Mesendoderm (in vitro differentiated cells): ENCODE measurements around the gene FSIP1.

Source experiments
- DNase-seq: peaks from one replicate; pipeline ENCODE4 v3.0.0; 2013
- H2AK5ac ChIP-seq: 2 replicates; pipeline ENCODE4 v1.6.1; 2013; ENCODE audit warnings: low read length, inconsistent platforms
- H2BK120ac ChIP-seq: 2 replicates; pipeline ENCODE4 v1.6.1; 2013; ENCODE audit warnings: low read depth, mild to moderate bottlenecking, low read length, moderate library complexity, mixed read lengths
- H2BK15ac ChIP-seq: replicated peaks from 2 replicates; pipeline ENCODE4 v1.6.1; 2013; ENCODE audit warnings: low read depth, mild to moderate bottlenecking, moderate library complexity
- H2BK5ac ChIP-seq: 2 replicates; pipeline ENCODE4 v1.6.1; 2013; ENCODE audit warnings: low read length, inconsistent platforms
- H3K18ac ChIP-seq: 2 replicates; pipeline ENCODE4 v1.6.1; 2013; ENCODE audit warnings: mild to moderate bottlenecking, low read length, mixed read lengths
- H3K23ac ChIP-seq: one replicate; pipeline ENCODE4 v1.6.1; 2013; ENCODE audit warnings: low read length
- H3K27ac ChIP-seq: 2 replicates; pipeline ENCODE4 v1.5.1; 2013; ENCODE audit warnings: low read depth, mild to moderate bottlenecking, inconsistent platforms, low read length, moderate library complexity
- H3K27me3 ChIP-seq: 2 replicates; pipeline ENCODE4 v1.6.1; 2013; ENCODE audit warnings: low read length, control low read depth, mild to moderate bottlenecking, inconsistent platforms; ENCODE audit not compliant: insufficient read depth, poor library complexity
- H3K36me3 ChIP-seq: 2 replicates; pipeline ENCODE4 v1.6.1; 2013; ENCODE audit warnings: low read length, inconsistent platforms; ENCODE audit not compliant: control insufficient read depth, insufficient read depth
- H3K4ac ChIP-seq: one replicate; pipeline ENCODE4 v1.6.1; 2013; ENCODE audit warnings: low read depth, mild to moderate bottlenecking, low read length, moderate library complexity
- H3K4me1 ChIP-seq: 2 replicates; pipeline ENCODE4 v1.6.1; 2013; ENCODE audit warnings: low read depth, low read length, inconsistent platforms; ENCODE audit not compliant: control insufficient read depth
- H3K4me2 ChIP-seq: 2 replicates; pipeline ENCODE4 v1.6.1; 2013; ENCODE audit warnings: low read length
- H3K4me3 ChIP-seq: 2 replicates; pipeline ENCODE4 v1.5.1; 2013; ENCODE audit warnings: mild to moderate bottlenecking, low read length
- H3K56ac ChIP-seq: one replicate; pipeline ENCODE4 v1.6.1; 2013; ENCODE audit warnings: low read length
- H3K79me1 ChIP-seq: 2 replicates; pipeline ENCODE4 v1.6.1; 2013; ENCODE audit warnings: low read length, inconsistent platforms
- H3K79me2 ChIP-seq: 2 replicates; pipeline ENCODE4 v1.6.1; 2013; ENCODE audit warnings: mild to moderate bottlenecking, low read length; ENCODE audit not compliant: control insufficient read depth, insufficient read depth
- H3K9ac ChIP-seq: 2 replicates; pipeline ENCODE4 v1.6.1; 2013; ENCODE audit warnings: low read length, inconsistent platforms
- H4K5ac ChIP-seq: one replicate; pipeline ENCODE4 v1.6.1; 2013; ENCODE audit warnings: low read length
- H4K8ac ChIP-seq: one replicate; pipeline ENCODE4 v1.6.1; 2013; ENCODE audit warnings: low read depth, mild to moderate bottlenecking, control low read depth, low read length, moderate library complexity
- WGBS: extraction: QIAGEN DNeasy Blood & Tissue Kit; methylation state at CpG from one replicate; pipeline ENCODE4 v1.1.7; 2013; ENCODE audit warnings: low lambda C conversion rate, missing lambda C conversion rate; ENCODE audit not compliant: insufficient coverage; ENCODE audit errors: extremely low coverage; 5-methylcytosine and 5-hydroxymethylcytosine counted together

FSIP1 gene

GRCh38 chr15:39781967-39782302 is 706 bp downstream of the FSIP1 start:
- H2BK5ac ChIP-seq = no peak overlapping the region
- H3K56ac ChIP-seq = peak overlapping the region; percentile 37
- H3K4me3 ChIP-seq = no peak overlapping the region
- H4K8ac ChIP-seq = no peak overlapping the region
- H3K4me1 ChIP-seq = peaks cover 3% of the 10 kb centered on the region
- no peak for DNase-seq
- no peak overlapping the region for H4K5ac ChIP-seq
- peaks cover 1% of the 10 kb centered on the region for H3K79me2 ChIP-seq
- no peak overlapping the region for H3K18ac ChIP-seq
- H3K27ac ChIP-seq = no peak overlapping the region
- H3K4ac ChIP-seq = no peak overlapping the region
- peaks cover 6% of the 10 kb centered on the region for H3K79me1 ChIP-seq
- H2AK5ac ChIP-seq = no peak overlapping the region
- H3K4me2 ChIP-seq = peak overlapping the region; percentile 49
- WGBS = no CpG with 5 or more reads among the region's 2 CpGs
- peak overlapping the region; percentile 50 for H3K9ac ChIP-seq
- H2BK15ac ChIP-seq = no peak overlapping the region
- no peaks in the 10 kb centered on the region for H3K27me3 ChIP-seq
- H3K23ac ChIP-seq = no peak overlapping the region
- H3K36me3 ChIP-seq = no peaks in the 10 kb centered on the region
- H2BK120ac ChIP-seq = no peak overlapping the region

DNA sequence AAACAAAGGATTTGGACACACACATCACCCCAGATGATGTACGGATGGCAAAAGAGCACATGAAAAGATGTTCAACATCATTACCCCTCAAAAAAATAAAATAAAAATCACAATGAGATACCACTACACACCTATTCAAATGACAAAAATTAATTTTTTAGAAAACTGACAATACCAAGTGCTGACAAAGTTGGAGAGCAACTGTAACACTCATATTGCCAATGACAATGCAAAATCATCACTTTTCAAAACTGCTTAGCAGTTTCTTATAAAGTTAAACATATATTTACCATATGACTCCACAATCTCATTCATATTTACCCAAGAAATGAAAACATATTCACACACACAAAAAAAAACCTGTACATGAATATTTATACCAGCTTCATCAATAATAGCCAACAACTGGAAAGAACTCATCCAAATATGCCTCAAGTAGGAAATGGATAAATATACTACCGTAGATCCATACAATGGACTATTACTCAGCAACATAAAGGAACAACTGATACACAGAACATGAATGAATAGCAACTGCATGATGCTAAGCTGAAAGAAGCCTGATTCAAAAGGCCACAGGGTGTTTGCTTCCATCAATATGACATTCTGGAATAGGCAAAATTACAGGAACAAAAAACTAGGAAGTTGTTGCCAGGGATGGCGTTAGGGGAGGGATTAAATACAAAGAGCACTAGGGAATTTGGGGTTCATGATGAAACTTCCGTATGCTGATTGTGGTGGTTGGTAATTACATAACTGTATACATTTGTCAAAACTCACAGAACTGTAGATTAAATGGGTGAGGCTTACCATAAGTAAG is 1.3 kb downstream of the FSIP1 start:
- Histone ChIP-seq H3K36me3 (no peaks in the 10 kb centered on the region), H3K18ac (no peak overlapping the region), H3K27me3 (no peaks in the 10 kb centered on the region), H2BK15ac (no peak overlapping the region), H3K23ac (no peak overlapping the region), H2AK5ac (no peak overlapping the region), H3K79me1 (peaks cover 6% of the 10 kb centered on the region), H3K56ac (no peak overlapping the region), H3K4ac (no peak overlapping the region), H2BK5ac (no peak overlapping the region), H3K9ac (no peak overlapping the region), H4K8ac (no peak overlapping the region), H3K4me2 (no peak overlapping the region), H3K4me3 (no peak overlapping the region), H3K4me1 (peaks cover 3% of the 10 kb centered on the region), H3K27ac (no peak overlapping the region), H3K79me2 (peaks cover 1% of the 10 kb centered on the region), H4K5ac (no peak overlapping the region), H2BK120ac (no peak overlapping the region)
- no peak for DNase-seq
- WGBS = no CpG with 5 or more reads among the region's 4 CpGs

DNA sequence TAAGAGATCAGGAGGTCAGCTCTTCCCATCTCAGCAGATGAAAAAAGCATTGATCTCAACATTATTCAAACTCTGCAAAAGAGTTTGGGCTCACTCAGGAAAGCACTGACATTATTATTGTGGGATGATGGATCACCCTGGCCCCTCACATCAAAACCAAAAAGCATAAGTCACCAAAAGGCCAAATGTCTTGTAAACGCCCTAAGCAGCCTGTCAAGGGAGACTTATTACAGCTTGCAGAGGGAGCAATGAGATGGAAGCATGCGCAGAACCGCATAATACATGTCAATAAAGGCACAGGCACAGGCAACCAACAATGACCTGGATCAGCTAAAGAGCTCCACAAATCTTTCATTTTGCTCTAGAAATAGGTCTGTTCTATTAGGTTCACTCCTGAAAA is 4.6 kb downstream of the FSIP1 start:
- H2AK5ac ChIP-seq = no peak overlapping the region
- H3K27ac ChIP-seq = no peak overlapping the region
- H3K36me3 ChIP-seq = no peaks in the 10 kb centered on the region
- H2BK5ac ChIP-seq = no peak overlapping the region
- H4K5ac ChIP-seq = no peak overlapping the region
- no peak overlapping the region for H2BK120ac ChIP-seq
- H3K4me3 ChIP-seq = no peak overlapping the region
- H3K27me3 ChIP-seq = no peaks in the 10 kb centered on the region
- H4K8ac ChIP-seq = no peak overlapping the region
- H3K18ac ChIP-seq = no peak overlapping the region
- H2BK15ac ChIP-seq = no peak overlapping the region
- no peaks in the 10 kb centered on the region for H3K79me1 ChIP-seq
- no peak overlapping the region for H3K9ac ChIP-seq
- H3K56ac ChIP-seq = no peak overlapping the region
- H3K79me2 ChIP-seq = no peaks in the 10 kb centered on the region
- H3K4ac ChIP-seq = no peak overlapping the region
- H3K4me2 ChIP-seq = no peak overlapping the region
- WGBS = no CpG with 5 or more reads among the region's 3 CpGs
- DNase-seq = no peak
- no peak overlapping the region for H3K23ac ChIP-seq
- H3K4me1 ChIP-seq = no peaks in the 10 kb centered on the region

GRCh38 chr15:39777496-39777895 is 5.1 kb downstream of the FSIP1 start:
- Histone ChIP-seq H3K9ac (no peak overlapping the region), H3K18ac (no peak overlapping the region), H3K79me2 (no peaks in the 10 kb centered on the region), H4K8ac (no peak overlapping the region), H3K36me3 (no peaks in the 10 kb centered on the region), H3K27me3 (no peaks in the 10 kb centered on the region), H2AK5ac (no peak overlapping the region), H3K56ac (no peak overlapping the region), H2BK5ac (no peak overlapping the region), H3K79me1 (no peaks in the 10 kb centered on the region), H2BK120ac (no peak overlapping the region), H3K4me3 (no peak overlapping the region), H3K4ac (no peak overlapping the region), H4K5ac (no peak overlapping the region), H3K27ac (no peak overlapping the region), H2BK15ac (no peak overlapping the region), H3K23ac (no peak overlapping the region), H3K4me2 (no peak overlapping the region), H3K4me1 (no peaks in the 10 kb centered on the region)
- DNase-seq = no peak
- WGBS = no CpG with 5 or more reads among the region's 4 CpGs

GRCh38 chr15:39776068-39776467 is 6.6 kb downstream of the FSIP1 start:
- DNase-seq = no peak
- Histone ChIP-seq H2BK15ac (no peak overlapping the region), H3K4me1 (no peaks in the 10 kb centered on the region), H3K9ac (no peak overlapping the region), H3K4ac (no peak overlapping the region), H3K27me3 (no peaks in the 10 kb centered on the region), H3K56ac (no peak overlapping the region), H2BK120ac (no peak overlapping the region), H3K79me2 (no peaks in the 10 kb centered on the region), H3K18ac (no peak overlapping the region), H3K23ac (no peak overlapping the region), H3K27ac (no peak overlapping the region), H2AK5ac (no peak overlapping the region), H2BK5ac (no peak overlapping the region), H3K79me1 (no peaks in the 10 kb centered on the region), H4K5ac (no peak overlapping the region), H4K8ac (no peak overlapping the region), H3K4me3 (no peak overlapping the region), H3K4me2 (no peak overlapping the region), H3K36me3 (no peaks in the 10 kb centered on the region)
- no CpG with 5 or more reads among the region's 4 CpGs for WGBS
